ENCODE data around the gene TSPOAP1. TPM values are rescaled to one million over a fixed set of nuclear protein-coding genes. Genes with fewer than 3 reads are reported as not detected.

The TSPOAP1 gene
- total and polyA plus RNA-seq, 10 of the 15 experiments (the other 5 are each of a cell fraction or from before 2014, with no cell fraction given), result 0.58 to 16.4 (median 4.2) TPM; not detected in 1

GRCh38 chr17:58283674-58284612, 44.7 kb downstream of the TSPOAP1 start (continued):
- no peak for TF ChIP-seq SPI1 (IDR thresholded peaks at IDR 0.05; ENCODE audit: borderline replicate concordance, insufficient read depth, low read depth, low read length)

GRCh38 chr17:58282442-58282841, 46.2 kb downstream of the TSPOAP1 start:
- DNase-seq (ENCODE audit: low read depth, low spot score), result no peak
- Histone ChIP-seq H2AFZ (ENCODE audit: control insufficient read depth, low read depth, low read length) (no peak overlapping the region), H3K36me3 (ENCODE audit: control insufficient read depth in 2 of 2, insufficient read depth in 2 of 2, low read length in 1 of 2) (no peaks in the 10 kb centered on the region), H3K9ac (ENCODE audit: control insufficient read depth, insufficient read depth, low read length) (no peak overlapping the region), H3K4me2 (ENCODE audit: control insufficient read depth, insufficient read depth) (no peak overlapping the region), H3K4me3 (no peak overlapping the region), H3K4me1 (ENCODE audit: control insufficient read depth, insufficient read depth, low read length) (no peaks in the 10 kb centered on the region), H3K9me3 (replicated peaks; ENCODE audit: control insufficient read depth, insufficient read depth, low read length) (no peaks in the 10 kb centered on the region), H3K27ac (ENCODE audit: control insufficient read depth, insufficient read depth) (no peak overlapping the region), H3K79me2 (ENCODE audit: control insufficient read depth, insufficient read depth, low read length) (no peaks in the 10 kb centered on the region), H3K27me3 (replicated peaks in 1 of 2; ENCODE audit: control insufficient read depth in 2 of 2, insufficient read depth in 2 of 2, low read length in 1 of 2) (no peaks in the 10 kb centered on the region; a peak in 1 of 4 replicates), H4K20me1 (ENCODE audit: control insufficient read depth, insufficient read depth) (no peaks in the 10 kb centered on the region)
- ChIA-PET POLR2A (no interaction called here), RAD21 (ENCODE audit: unreplicated experiment) (no interaction called here), CTCF (interaction anchor here (1.0 kb wide), 1 partner anchor 21 kb away, joined by 3 read pairs; no protein-coding TSS in a partner anchor), SMC1A (ENCODE audit: uncharacterized antibody, unreplicated experiment) (interaction anchor here (0.7 kb wide), 1 partner anchor 17 kb away, joined by 3 read pairs; no protein-coding TSS in a partner anchor)
- BruUV-seq (replicated peaks), result no TSS peak
- FAIRE-seq, result no peak
- intact Hi-C loops (cut with micrococcal nuclease; ENCODE audit: unreplicated experiment) (no loop called here), in situ Hi-C loops (cut with MboI) (no loop called here)
- ATAC-seq, result no peak
- 47% methylated on average over 5 of the region's 6 CpGs for WGBS (ENCODE audit: insufficient coverage, insufficient replicate concordance, low lambda C conversion rate, missing lambda C conversion rate)
- TF ChIP-seq RUNX3 (IDR thresholded peaks at IDR 0.05; ENCODE audit: low read length) (no peak), IKZF2 (IDR thresholded peaks at IDR 0.05) (no peak), ESRRA (IDR thresholded peaks at IDR 0.05; ENCODE audit: low read length) (no peak), BCLAF1 (IDR thresholded peaks at IDR 0.05) (no peak), FOS (IDR thresholded peaks at IDR 0.05; ENCODE audit: borderline replicate concordance, extremely low read depth, insufficient read length) (no peak)

All from GM12878 (cell line).